HG02885 (cell line): ENCODE measurements around the gene CADPS.

Experiments used
- ATAC-seq: cut with Tn5 transposase; IDR thresholded peaks from one replicate; pipeline ENCODE4 v1.9.1; 2021; ENCODE audit warnings: mild to moderate bottlenecking; ENCODE audit not compliant: unreplicated experiment, poor library complexity

The CADPS gene

DNA sequence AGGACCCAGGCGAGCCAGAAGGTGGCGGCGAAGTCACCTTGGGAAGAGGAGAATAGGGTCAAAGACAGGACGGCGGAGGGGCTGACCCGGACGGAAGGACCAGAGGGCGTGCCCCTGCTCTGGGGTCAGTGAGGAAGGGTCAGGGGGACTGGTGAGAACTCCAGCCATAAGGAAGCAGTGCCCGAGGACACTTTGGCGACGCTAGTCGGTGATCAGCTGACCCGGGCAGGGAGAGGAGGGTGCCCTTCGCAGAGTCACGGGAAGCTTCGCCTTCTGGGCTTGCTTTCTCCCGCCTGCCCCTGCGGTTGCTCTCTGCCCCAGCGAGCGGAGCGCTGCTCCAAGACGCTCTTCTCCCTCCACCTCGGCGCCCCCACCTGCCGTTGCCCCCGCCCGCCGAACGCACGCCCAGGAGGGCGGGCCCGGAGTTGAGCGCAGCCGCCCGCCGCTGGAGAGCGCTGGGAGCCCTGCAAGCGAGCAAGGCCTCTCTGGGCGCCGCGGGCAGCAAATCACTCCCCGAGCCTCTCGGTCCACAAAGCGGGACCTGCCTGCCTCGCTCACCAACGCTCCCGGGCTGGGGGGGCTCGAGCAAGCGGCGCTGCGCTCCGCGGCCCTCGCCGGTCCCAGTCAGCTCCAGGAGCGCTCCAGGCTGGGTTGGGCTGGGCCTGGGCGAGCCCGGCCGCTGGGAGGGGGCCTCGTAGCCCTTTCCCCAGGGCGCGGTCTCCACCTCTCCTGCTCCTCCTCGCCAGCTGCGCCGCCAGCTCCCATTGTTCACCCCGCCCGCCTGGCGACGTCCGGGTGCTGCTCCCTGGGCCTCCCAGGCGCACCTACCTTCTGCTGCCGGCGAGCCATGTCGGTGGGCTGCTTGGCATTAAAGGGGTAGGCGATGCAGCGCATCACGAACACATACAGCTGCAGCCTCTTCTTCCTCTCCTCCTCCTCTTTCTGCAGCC is 1.2 kb downstream of the CADPS start:
- peak; percentile 56 for ATAC-seq

DNA sequence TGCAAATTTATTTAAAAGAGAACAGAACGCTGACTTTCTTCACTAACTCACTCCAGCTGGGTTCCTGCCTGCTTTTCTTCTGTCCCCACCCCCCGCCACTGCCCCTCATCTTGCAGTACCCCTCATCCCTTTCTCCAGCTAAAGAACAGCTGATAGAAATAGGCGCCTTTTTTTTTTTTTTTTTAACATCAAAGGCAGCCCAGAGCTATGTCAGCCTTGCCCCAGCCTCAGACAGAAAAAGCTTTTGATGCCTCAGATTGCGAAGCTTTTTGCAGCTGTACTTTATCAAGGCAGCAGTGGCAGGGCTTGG is 1.8 kb downstream of the CADPS start:
- no peak for ATAC-seq

DNA sequence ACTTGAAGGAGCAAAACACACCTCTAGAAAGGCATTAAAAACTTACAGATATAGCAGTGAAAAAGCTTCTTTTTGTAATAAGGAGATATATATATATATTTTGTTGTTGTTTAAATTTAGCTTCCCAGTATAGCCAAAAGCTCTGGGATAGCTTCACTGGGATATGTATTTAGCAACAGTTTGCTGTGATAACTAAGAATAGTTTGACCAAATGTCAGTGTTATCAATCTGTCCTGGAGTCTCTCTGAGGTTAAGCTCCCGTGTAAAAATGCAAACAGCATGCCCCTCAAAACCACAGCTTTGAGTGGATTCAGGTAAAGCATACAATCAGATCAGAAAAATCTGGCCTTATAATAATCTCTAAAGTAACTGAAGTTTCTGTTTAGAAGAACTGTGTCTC is 2.9 kb downstream of the CADPS start:
- ATAC-seq = no peak

DNA sequence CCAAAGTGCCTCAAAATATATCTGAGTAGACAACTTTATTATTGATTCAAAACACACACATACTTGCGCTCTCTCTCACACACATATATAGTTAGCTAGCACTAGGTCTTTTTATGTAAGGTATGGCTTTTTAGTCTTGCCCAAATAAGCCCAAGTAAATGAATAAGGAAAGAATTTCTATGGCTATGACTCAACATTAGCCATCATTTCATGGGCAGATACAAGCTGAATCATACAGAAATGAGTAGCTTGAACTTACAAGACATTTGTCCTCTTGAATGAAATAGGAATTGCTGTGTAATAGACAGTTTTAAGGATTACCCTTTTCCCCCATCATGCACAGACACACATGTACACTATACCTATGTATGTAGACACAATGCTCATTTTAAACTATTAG is 4.9 kb downstream of the CADPS start:
- no peak for ATAC-seq

DNA sequence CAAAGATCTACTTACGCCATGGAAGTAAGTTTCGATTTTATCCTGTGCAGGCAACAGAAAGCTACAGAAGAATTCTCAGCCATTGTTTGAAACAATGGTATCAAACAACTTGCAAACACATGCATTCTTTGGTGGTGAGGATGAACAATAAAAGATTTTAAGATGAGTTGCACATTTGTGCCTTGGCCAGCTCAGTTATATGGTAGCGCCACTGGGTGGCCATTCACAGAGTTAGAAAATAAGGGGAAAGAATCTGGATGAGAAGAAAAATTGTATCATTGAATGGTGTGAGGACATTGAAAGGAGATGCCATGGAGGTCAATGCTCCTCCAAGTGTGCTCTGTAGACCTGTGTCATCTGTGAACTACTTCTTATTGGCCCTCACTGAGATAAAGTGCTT is 11.6 kb downstream of the CADPS start:
- ATAC-seq = no peak

DNA sequence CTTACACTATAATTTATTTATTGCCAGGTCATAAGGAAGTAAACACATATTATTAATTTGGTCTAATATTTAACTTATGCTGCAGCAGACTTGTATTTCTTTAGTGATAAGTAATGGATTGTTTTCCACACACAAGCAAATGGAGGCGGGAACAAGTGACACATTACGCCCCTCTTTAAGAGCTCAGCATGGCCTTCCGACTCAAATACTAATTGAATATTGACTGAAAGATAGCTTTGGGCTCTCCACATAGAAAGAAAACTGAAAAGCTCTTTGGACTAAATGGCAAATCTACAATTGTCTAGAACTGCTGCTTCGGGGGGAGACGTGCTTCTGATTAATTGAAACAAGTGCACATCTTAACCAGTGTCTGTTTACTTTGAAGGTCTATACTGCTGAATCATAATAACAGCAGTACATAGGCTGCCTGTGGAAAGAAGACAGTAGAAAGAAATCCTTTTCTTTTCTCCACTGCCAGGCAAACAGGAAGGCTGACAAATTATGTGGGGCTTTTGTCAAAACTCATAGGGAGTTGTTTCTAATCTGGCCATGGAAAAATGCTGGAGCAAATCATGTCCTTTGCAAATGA is 15.9 kb downstream of the CADPS start:
- ATAC-seq = no peak

DNA sequence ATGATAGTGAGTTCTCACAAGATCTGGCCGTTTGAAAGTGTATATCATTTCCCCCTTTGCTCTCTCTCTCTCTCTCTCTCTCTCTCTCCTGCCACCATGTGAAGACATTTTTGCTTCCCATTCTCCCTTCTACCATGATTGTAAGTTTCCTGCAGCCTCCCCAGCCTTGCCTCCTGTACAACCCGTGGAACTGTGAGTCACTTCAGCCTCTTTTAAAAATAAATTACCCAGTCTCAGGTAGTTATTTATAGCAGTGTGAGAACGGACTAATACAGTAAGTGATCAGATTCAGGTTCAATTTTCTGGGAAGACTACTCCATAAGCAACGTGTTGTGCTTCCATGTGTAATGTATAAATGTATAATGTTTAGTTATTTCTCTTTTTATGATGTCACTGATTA is 29.2 kb downstream of the CADPS start:
- no peak for ATAC-seq

DNA sequence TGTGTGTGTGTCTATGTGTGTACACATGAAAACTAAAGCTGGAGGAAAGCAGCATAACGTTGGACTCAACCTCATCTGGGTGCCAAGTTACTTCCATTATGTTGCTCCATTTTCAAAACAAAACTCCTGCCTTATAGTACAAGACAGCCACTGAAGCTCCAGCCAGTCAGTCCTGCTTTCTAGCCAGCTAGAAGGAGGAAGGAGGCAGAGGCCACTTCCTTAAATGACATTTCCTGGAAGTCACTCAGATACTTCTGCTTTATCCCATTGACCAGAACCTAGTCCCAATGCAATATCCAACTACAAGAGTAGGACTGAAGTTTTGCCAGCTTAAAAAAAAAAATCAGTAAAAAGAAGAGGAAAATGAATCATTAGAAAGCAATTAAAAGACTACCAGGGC is 31.7 kb downstream of the CADPS start:
- ATAC-seq = no peak

DNA sequence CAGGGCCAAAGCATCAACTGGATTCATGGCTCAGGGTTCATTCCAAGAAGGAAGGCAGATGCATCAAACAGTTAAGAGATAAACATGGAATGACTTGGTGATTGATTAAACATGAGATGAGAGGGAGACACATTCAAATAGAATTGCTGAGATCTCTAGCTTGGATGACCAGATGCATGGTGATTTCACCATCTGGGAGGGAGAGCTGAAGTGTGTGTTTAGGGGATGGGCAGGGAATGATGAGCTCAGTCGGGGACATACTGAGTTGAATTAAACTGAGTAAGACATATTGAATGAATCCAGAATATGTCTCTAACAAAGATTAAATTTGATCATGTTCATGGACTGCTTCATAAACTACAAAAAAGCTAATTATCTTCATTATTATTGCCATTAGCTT is 35.5 kb downstream of the CADPS start:
- ATAC-seq = no peak

DNA sequence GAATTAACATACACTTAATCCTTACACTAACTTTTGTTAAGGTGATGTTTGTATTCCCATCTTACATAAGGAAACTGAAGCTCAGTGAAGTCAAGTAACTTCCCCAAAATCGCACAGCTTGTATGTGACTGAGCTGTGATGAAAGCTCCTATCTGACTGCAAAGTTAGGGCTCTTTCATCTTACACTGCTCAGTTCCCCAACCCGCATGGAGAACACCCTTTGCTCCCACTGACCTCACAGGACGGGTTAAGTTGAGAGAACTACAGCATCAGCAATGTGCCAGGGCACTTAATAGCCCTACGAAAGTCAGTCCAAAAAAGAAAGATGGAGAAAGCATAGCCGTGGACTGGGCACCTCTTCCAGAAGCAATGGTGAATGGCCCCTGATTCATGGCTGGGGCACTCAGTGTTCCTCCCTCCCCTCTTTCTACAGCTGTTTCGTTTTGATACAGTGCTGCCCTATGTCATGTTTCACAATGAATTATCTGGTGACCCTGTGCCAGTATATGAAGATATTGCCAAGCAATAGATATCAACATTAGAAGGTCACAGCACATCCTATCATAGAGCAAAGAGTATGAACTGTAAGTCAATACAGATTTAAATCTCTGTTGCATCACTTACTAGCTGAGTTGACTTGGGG is 38.0 kb downstream of the CADPS start:
- no peak for ATAC-seq

DNA sequence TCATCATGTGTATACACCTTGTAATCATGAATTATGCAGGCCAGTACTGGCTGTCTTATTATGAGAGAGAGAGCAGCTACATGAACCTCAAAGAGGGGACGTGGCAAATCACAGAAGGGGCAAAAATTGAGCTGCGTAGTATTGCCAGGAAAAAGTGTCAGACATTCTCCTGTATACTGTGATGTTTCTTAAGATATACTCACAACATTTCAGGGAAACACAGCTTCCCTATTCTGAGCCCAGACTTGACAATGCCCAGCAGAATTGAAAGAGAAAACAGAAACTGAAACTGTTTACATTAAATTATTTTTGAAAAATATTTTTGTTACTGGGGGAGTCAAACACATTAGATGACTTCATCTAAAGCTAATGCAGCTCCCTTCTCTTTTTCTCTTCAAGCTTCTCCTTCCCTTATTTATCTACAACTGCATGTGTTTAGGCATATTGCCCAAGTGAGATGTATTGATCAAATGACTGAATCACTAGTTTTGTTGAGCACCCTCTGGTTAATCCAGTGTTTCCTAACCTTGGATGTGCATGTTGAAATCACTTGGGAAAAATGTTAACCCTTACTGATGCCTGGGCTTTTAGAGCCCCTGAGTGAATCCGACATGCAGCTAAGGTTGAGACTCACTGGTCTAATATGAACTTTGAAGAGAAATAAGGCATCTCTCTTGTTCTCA is 39.5 kb downstream of the CADPS start:
- ATAC-seq = peak; percentile 76

DNA sequence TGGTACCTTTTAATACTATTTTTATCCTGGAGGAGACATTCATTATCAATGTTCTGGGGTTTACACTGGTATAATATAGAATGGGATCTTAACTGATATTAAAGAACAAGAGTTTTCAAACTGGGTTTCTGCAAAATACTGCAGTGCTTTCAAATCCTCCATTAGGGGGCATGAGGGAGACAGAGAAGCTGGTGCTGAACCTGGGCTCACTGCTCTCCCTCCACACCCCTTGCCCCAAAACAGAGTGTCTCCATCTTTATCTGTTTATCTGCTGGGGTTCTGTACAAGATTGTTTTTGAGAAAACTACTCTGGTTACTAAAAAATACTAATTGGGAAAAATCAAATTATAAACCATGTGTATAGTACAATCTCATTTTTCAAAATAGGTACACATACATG is 41.7 kb downstream of the CADPS start:
- ATAC-seq = no peak

DNA sequence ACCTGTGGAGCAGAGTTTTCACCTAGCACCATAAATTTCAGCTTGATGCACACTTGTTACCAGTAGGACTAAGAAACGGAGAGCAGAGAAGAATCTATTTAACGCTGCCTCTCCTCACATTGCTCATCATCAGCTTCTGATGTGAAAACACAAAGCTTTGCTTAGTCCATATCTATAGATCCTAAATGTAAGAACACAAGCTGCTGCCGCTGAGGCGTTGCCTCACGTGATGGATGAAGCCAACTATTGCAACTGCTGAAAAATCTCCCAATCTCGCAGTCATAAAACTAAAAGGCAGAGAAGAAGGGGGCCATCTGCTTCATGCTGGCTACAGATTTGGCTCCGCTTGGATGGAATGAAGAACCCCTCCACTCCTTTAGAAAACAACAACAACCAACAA is 42.7 kb downstream of the CADPS start:
- ATAC-seq = no peak

DNA sequence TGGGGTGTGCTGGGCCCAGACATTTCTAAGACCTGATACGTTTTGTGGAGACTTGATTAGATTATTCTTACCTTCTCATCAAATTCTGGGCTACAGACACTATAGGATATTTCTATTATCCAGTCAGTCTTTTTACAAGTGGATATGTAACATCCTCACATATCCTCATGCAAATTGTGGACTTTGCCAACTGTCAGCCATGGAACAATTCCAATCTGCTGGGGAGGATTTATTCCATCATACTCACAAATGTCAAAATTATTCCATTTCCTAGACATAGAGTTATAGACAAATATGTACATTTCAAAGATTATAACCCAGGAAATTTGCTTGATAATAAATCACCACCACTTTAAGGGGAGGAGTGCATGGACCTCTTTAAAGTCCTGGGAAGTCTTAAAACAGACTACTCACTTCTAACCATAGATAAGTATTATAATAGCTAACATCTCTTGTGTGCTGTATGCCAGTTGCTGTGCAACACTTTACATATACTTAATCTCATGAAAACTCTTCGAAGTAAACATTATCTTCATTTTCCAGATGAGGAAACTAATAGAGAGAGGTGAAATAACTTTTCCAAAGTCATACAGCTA is 44.4 kb downstream of the CADPS start:
- ATAC-seq = no peak

DNA sequence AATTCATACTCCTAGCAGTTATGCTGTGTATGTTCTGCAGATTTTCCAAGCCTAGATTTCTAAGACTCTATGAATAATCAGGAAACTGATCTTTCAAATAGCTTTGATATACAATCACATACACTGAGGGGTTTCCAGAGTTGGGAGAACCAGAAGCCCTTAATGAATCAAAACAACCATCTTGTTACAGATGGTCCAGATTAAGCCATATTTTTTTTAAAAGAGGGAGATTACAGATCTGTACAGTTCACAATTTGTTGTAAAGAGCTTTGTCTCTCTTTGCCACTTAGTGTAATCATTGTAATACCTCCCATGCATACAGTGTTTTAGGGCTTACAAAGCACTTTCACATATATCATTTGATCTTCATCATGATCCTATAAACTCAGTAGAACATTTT is 47.7 kb downstream of the CADPS start:
- no peak for ATAC-seq

DNA sequence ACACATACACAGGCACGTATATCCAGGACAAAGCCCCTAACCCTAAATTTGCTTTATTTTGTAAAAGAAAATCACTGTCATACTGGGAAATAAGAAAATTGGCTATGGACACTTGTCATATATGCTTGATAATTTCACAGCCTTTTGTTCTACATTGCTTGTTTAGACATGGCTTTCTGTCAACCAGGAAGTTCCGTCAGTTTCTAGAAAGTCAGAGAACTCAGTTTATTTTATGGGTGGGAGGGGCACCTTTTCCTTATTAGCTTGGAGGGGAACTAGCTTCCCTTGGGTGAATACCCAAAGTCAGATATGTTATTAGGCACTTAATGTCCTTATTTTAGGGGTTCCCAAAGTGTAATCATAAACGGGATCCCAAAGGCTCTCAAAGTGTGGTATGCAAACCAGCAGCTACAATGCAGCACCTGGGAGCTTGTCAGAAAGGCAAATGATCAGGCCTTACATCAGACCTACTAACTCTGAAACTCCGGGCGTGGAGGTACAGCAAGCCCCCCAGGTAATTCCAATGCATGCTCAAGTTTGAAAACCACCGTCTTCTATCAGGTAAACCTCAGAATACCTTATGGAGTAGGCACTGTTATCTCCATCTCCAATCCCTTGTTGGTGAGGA is 50.1 kb downstream of the CADPS start:
- ATAC-seq = peak; percentile 50

DNA sequence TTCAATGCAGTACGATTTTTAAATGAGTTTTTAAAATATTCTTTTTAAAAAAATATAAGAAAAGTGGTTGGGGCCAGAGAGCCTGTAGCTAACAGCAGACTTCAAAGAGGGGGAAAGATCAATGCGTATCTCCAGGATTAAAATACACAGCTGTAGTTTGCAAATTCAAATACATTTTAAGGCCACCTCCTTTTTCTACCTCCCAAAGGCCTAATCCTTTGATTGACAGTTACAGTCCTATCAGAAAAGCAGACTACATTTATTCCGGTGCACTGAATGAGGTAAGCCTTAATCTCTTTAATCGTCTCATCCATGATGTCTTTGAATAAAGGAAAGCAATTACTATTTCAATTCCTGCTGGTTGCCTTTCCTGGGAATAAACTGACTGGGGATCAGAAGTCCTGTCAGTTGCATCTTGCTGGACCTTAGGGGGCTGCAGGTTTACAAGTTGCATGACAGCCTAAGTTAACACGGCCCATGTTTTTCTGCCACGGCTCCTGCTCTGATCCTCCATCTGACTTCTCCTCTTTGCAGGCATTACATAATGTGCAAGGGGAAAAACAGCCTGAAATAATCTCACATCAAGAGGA is 51.7 kb downstream of the CADPS start:
- ATAC-seq = no peak

DNA sequence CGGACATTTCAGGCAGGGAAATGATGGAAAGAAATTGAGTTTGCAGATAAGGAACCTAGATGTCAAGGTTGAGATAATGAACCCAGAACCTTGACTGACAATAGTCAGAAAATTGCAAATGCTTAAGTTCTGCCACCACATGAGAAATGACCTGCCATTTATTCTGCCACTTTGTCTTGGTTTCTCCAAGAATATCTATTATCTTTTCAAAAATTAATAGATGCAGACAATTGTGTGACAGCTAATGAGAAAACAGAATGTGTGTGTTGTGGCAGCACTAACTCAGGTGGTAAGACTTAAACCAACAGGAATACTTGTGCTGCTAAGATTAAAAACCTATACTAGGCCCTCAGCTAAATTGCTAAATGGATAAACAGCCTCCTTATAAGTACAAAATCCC is 52.3 kb downstream of the CADPS start:
- ATAC-seq = no peak

DNA sequence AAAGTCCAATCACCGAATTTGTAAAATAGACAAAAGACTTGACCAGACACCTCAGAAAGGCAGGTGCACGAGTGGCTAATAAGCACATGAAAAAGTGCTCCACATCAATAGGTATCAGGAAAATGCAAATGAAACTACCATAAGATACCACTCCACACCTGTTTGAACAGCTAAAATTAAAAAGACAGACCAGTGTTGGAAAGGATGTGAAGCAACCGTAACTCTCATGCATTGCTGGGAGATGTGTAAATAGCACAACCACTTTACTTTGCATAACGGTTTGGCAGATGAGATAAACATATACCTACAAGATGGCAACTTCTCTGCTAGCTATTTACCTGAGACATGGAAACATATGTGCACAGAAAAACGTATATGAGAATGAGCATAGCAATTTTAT is 56.9 kb downstream of the CADPS start:
- ATAC-seq = peak; percentile 84

DNA sequence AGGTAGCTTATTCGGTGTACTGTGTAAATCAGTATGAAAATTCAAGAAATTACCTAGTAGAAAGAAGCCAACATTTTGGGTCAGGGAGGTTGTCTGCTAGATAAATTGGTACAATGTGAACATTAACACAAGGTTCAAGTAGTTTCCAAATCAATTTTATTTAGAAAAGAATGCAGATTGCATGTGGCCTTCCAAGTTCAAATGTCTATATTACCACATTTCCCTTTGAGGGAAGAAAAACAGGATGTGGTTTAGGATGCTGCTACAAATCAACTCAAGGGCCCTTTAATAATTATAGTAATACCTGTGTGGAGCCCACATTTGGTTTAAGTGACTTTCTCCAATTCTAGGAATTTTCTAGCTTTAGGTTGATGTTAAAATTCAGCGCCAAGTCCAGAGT is 57.5 kb downstream of the CADPS start:
- no peak for ATAC-seq
